Keratinocyte (primary cell): Measurements from ENCODE around the gene RNF4. TPM values are rescaled to one million over a fixed set of nuclear protein-coding genes. Genes with fewer than 3 reads are reported as not detected.

Experiments used
- DNase-seq: peaks from one replicate; pipeline ENCODE4 v3.0.0-alpha.2; 2011; ENCODE audit warnings: low read depth, missing footprints, low spot score
- FAIRE-seq: peaks from 2 replicates; lab custom pipeline; 2011; peaks lifted over from hg19 to GRCh38; lab: Jason Lieb, UNC
- H2AFZ ChIP-seq: 2 replicates; pipeline ENCODE4 v1.6.0; 2012; ENCODE audit warnings: low read length, control low read depth, inconsistent platforms; ENCODE audit not compliant: control insufficient read depth
- H3K27ac ChIP-seq: 2 replicates; pipeline ENCODE4 v1.5.1; 2011; ENCODE audit warnings: low read length; ENCODE audit not compliant: control insufficient read depth, insufficient read depth
- H3K27me3 ChIP-seq: 3 replicates; pipeline ENCODE4 v1.6.0; 2011; ENCODE audit warnings: low read length; ENCODE audit not compliant: control insufficient read depth, insufficient read depth; ENCODE audit errors: extremely low read depth
- H3K36me3 ChIP-seq, 2 experiments: 2 replicates in 1 of 2; 3 replicates in 1 of 2; pipeline ENCODE4 v1.5.1; 2011; ENCODE audit warnings: low read length in 2 of 2, mild to moderate bottlenecking in 1 of 2; ENCODE audit not compliant: control insufficient read depth in 2 of 2, insufficient read depth in 2 of 2; ENCODE audit errors: extremely low read depth in 1 of 2
- H3K4me1 ChIP-seq: 3 replicates; pipeline ENCODE4 v1.5.1; 2011; ENCODE audit warnings: low read length; ENCODE audit not compliant: control insufficient read depth, insufficient read depth; ENCODE audit errors: extremely low read depth
- H3K4me2 ChIP-seq: 3 replicates; pipeline ENCODE4 v1.6.0; 2011; ENCODE audit warnings: low read depth, low read length; ENCODE audit not compliant: control insufficient read depth, insufficient read depth; ENCODE audit errors: extremely low read depth
- H3K4me3 ChIP-seq, 3 experiments: fragments of 200-600 bp in 1 of 3; sonication (generic) in 1 of 3; 2 replicates in 2 of 3; 3 replicates in 1 of 3; pipeline ENCODE4 v1.5.1; 2011 to 2016; ENCODE audit warnings: low read length in 3 of 3, mild to moderate bottlenecking in 3 of 3, control low read depth in 2 of 3, inconsistent platforms in 1 of 3, low read depth in 1 of 3, mixed read lengths in 1 of 3, mixed run types in 1 of 3, moderate library complexity in 1 of 3; ENCODE audit not compliant: control insufficient read depth in 2 of 3, insufficient read depth in 2 of 3; ENCODE audit errors: extremely low read depth in 1 of 3
- H3K79me2 ChIP-seq: 2 replicates; pipeline ENCODE4 v1.6.0; 2012; ENCODE audit warnings: low read length; ENCODE audit not compliant: control insufficient read depth, insufficient read depth
- H3K9ac ChIP-seq: 3 replicates; pipeline ENCODE4 v1.6.0; 2011; ENCODE audit warnings: low read length; ENCODE audit not compliant: control insufficient read depth, insufficient read depth; ENCODE audit errors: extremely low read depth
- H3K9me1 ChIP-seq: 3 replicates; pipeline ENCODE4 v1.6.0; 2011; ENCODE audit warnings: low read length; ENCODE audit not compliant: control insufficient read depth, insufficient read depth; ENCODE audit errors: extremely low read depth
- H3K9me3 ChIP-seq: 2 replicates; pipeline ENCODE4 v1.5.1; 2012; ENCODE audit warnings: low read depth, low read length; ENCODE audit not compliant: control insufficient read depth
- H4K20me1 ChIP-seq: 3 replicates; pipeline ENCODE4 v1.6.0; 2011; ENCODE audit warnings: low read length; ENCODE audit not compliant: control insufficient read depth, insufficient read depth; ENCODE audit errors: extremely low read depth
- EZH2 ChIP-seq: IDR thresholded peaks from one replicate; pipeline ENCODE4 v1.6.1; 2012; ENCODE audit warnings: inconsistent platforms, mild to moderate bottlenecking, low read length, moderate library complexity
- dilution Hi-C: fragments of 300-500 bp; cut with MboI; formaldehyde crosslinking; loops from one replicate; pipeline ENCODE4 v1.7.0; 2020; ENCODE audit warnings: low sequenced_read_pairs; ENCODE audit not compliant: extremely low pct_ligation_motif_present
- polyA plus RNA-seq, 5 experiments: library from polyadenylated mRNA; depleted of rRNA in 3 of 5; stranded (reverse) in 3 of 5; stranded (forward) in 1 of 5; unstranded in 1 of 5; fragments of >200 nt; gene quantifications; 1 replicate in 1 of 5; 2 replicates in 3 of 5; 3 replicates in 1 of 5; pipeline versions ENCODE4 v1.2.1 to v1.2.3, GENCODE V29; 2011 to 2012; ENCODE audit warnings: missing spikeins in 2 of 5, low read depth in 1 of 5, low replicate concordance in 1 of 5
- TF ChIP-seq, protein P1 (sequence below), 3 experiments: IDR thresholded peaks in 1 of 3; conservative IDR thresholded peaks in 1 of 3; optimal IDR thresholded peaks in 1 of 3; 2 replicates in 2 of 3; 3 replicates in 1 of 3; pipeline versions ENCODE3 to v1.5.1; 2011; ENCODE audit warnings: low read length in 3 of 3, mild to moderate bottlenecking in 3 of 3, moderate library complexity in 2 of 3, control low read depth in 1 of 3, inconsistent platforms in 1 of 3; ENCODE audit not compliant: insufficient read depth in 2 of 3; ENCODE audit errors: extremely low read depth in 1 of 3

The RNF4 gene
- polyA plus RNA-seq, 1 donor (not counting 4 experiments of a cell fraction or from before 2014, with no cell fraction given): 63.6 TPM

DNA sequence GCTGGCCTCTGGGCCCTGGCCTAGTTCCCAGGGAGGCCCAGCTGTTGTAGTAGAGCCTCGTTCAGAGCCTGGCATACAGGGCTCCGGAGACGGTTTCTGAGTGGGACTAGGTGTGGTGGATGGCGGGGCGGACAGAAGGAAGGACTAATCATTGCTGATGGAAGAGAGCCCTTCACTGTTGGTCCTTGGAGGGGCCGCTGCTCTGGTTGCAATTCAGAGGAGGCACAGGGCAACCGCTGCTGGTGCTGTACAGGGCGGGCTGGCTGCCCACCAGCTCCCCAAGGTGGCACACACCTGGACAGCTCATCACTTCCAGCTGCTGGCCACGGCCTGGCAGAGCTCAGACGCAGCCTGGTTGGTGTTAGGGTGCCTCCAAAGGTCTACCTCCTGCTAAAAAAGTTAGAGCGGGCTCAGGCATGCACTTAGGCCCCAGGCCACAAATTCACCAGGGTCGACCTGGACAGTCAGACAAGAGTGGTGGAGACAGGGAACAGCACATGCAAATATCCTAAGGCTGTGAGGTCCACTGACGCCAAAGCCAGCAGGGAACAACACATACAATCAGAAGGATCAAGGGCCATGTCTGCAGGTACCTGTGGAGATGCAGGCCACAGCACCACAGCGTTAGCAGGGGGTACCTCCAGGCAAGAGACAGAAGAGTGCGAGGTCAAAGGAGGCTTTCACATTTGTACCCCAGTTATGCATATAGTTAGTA lies 7.5 kb upstream of the RNF4 start:
- no peaks in the 10 kb centered on the region for H3K4me1 ChIP-seq
- H3K27ac ChIP-seq: no peak overlapping the region
- no peak for TF ChIP-seq EZH2
- TF ChIP-seq, protein P1, sequence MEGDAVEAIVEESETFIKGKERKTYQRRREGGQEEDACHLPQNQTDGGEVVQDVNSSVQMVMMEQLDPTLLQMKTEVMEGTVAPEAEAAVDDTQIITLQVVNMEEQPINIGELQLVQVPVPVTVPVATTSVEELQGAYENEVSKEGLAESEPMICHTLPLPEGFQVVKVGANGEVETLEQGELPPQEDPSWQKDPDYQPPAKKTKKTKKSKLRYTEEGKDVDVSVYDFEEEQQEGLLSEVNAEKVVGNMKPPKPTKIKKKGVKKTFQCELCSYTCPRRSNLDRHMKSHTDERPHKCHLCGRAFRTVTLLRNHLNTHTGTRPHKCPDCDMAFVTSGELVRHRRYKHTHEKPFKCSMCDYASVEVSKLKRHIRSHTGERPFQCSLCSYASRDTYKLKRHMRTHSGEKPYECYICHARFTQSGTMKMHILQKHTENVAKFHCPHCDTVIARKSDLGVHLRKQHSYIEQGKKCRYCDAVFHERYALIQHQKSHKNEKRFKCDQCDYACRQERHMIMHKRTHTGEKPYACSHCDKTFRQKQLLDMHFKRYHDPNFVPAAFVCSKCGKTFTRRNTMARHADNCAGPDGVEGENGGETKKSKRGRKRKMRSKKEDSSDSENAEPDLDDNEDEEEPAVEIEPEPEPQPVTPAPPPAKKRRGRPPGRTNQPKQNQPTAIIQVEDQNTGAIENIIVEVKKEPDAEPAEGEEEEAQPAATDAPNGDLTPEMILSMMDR (optimal IDR thresholded peaks at IDR 0.05 in 1 of 3, IDR thresholded peaks at IDR 0.05 in 1 of 3, conservative IDR thresholded peaks at IDR 0.05 in 1 of 3; ENCODE audit: extremely low read depth in 1 of 3, insufficient read depth in 2 of 3, low read length in 3 of 3): no peak
- H3K9me1 ChIP-seq: no peaks in the 10 kb centered on the region
- H3K79me2 ChIP-seq: no peaks in the 10 kb centered on the region
- H3K27me3 ChIP-seq: peaks cover 27% of the 10 kb centered on the region
- H3K4me2 ChIP-seq: no peak overlapping the region
- H2AFZ ChIP-seq: no peak overlapping the region
- no peaks in the 10 kb centered on the region for H3K9me3 ChIP-seq
- no peaks in the 10 kb centered on the region for H4K20me1 ChIP-seq
- no peak overlapping the region for H3K4me3 ChIP-seq
- FAIRE-seq: no peak
- no peak overlapping the region for H3K9ac ChIP-seq
- no peak for DNase-seq
- H3K36me3 ChIP-seq: no peaks in the 10 kb centered on the region
- dilution Hi-C loops: no loop called here

DNA sequence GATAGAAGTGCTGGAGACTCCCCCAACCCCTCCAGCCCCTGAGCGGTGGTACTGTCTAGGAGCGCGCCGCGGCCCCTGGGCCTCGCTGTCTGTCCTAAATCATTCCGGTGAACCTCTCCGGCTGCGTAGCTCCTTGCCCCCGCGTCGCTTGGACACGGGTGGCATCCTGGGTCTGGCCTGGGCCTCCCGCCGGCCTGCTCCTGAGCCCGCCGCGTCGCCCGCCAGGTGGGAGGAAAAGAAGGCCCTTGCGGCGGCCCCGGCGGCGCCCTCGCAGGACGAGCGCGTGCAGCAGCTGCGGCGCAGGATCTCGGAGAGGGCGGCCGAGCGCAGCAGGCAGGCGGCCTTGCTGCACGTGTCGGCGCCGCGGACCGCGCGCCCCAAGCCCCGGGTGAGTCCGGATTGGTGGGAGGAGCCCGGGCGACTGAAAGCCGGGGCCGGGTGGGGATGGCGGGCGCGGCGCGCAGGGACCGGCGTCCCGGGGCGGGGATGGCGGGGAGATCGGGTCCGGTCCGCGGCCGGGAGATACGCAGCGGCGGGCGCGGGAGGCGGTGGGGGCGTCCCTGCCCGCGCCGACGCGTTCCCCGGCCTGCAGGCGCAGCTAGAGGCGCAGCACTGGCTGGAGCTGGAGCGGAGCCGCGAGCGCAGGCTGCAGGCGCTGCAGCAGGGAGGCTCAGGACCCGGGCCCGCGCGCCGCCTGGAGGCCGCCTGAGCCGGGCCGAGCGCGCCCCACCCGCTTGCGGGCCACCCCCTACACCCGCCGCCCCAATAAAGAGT lies 6.5 kb upstream of the RNF4 start:
- H3K9me3 ChIP-seq: no peaks in the 10 kb centered on the region
- no peak overlapping the region for H3K27ac ChIP-seq
- no peak for TF ChIP-seq EZH2
- TF ChIP-seq, protein P1 (optimal IDR thresholded peaks at IDR 0.05 in 1 of 3, IDR thresholded peaks at IDR 0.05 in 1 of 3, conservative IDR thresholded peaks at IDR 0.05 in 1 of 3; ENCODE audit: extremely low read depth in 1 of 3, insufficient read depth in 2 of 3, low read length in 3 of 3): no peak
- H3K9ac ChIP-seq: no peak overlapping the region
- H3K36me3 ChIP-seq: no peaks in the 10 kb centered on the region
- dilution Hi-C loops: no loop called here
- H3K4me2 ChIP-seq: peak overlapping the region; percentile 64
- H4K20me1 ChIP-seq: no peaks in the 10 kb centered on the region
- H3K27me3 ChIP-seq: peaks cover 27% of the 10 kb centered on the region
- no peaks in the 10 kb centered on the region for H3K79me2 ChIP-seq
- FAIRE-seq: no peak
- H3K9me1 ChIP-seq: no peaks in the 10 kb centered on the region
- H3K4me3 ChIP-seq: peak overlapping the region; percentile 17 to 44 (median 27)
- no peak for DNase-seq
- H3K4me1 ChIP-seq: no peaks in the 10 kb centered on the region
- peak overlapping the region; percentile 30 for H2AFZ ChIP-seq
